ENCODE results near the gene SECISBP2. TPM values are rescaled to one million over a fixed set of nuclear protein-coding genes. Genes with fewer than 3 reads are reported as not detected.

SECISBP2 gene
- total and polyA plus RNA-seq, 2 of the 13 experiments (the other 11 are each of a cell fraction or from before 2014, with no cell fraction given) = 32.4 to 38.0 TPM

DNA sequence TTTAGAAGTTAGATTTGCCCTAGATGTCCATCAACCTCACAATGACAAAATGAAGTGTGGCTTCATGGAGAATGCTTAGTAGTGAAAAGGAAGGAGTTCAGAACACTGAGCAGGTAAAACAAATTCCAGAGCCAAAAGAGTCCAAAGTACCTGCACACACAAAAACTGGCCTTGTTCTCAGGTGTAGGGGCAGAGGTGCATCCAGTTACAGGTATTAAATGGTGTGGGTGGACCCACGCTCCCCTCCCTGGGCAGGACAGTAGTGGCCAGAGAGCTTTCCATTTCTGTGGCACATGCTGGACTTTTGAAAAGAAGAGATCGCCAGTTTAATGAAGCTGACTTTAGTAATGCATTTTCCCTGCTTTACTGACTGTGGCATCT lies 47.2 kb downstream of the SECISBP2 start:
- in situ Hi-C loops (cut with HindIII; ENCODE audit: extremely low pct_ligation_motif_present, low pct_unique_long_range_greater_than_20kb) = no loop called here
- POLR2A ChIA-PET = no interaction called here
- CTCF ChIA-PET (ENCODE audit: low intra/inter-chr PET ratio, low total read pairs) = no interaction called here

DNA sequence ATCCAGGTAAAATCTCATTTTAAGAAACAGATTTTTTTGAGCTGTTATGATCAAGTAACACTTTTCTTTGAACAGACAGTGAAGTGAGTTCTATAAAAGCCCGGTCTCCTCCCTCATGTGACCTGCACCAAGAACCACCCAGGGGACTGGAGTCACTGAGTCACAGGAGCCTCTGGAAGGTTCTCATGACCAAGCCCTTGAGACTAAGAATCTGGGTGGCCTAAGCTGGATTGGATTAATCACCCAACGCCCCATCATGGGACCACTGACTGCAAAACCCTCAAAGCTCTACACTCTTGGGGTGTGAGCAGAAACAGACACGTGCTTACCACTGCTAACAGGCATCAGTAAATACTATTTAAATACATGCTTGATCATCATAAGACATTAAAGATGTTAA lies 48.4 kb downstream of the SECISBP2 start:
- intact Hi-C loops (cut with micrococcal nuclease; ENCODE audit: unreplicated experiment) (no loop called here), in situ Hi-C loops (cut with HindIII; ENCODE audit: extremely low pct_ligation_motif_present, low pct_unique_long_range_greater_than_20kb) (no loop called here)
- H2AFZ ChIP-seq (ENCODE audit: low read length) = no peak overlapping the region
- peaks cover 51% of the 10 kb centered on the region for H3K4me1 ChIP-seq (ENCODE audit: insufficient read depth, low read length)
- no peaks in the 10 kb centered on the region for H3K9me3 ChIP-seq (ENCODE audit: low read length)
- H3K27ac ChIP-seq (ENCODE audit: extremely low read length, insufficient read depth, low read length) = no peak overlapping the region
- peaks cover 2 to 4% of the 10 kb centered on the region in 2 experiments; a peak in 4 of 5 replicates for H3K36me3 ChIP-seq (replicated peaks in 1 of 2; ENCODE audit: control insufficient read depth in 1 of 2, insufficient read depth in 2 of 2, low read length in 2 of 2)
- no peak for FAIRE-seq
- peaks cover 0 to 4% of the 10 kb centered on the region in 2 experiments; a peak in 1 of 5 replicates for H3K27me3 ChIP-seq (ENCODE audit: control insufficient read depth in 1 of 2, insufficient read depth in 2 of 2, low read length in 2 of 2)
- H4K20me1 ChIP-seq (ENCODE audit: insufficient read depth, low read length) = no peaks in the 10 kb centered on the region
- no peaks in the 10 kb centered on the region for H3K79me2 ChIP-seq (ENCODE audit: insufficient read depth, low read length)
- H3K4me3 ChIP-seq (replicated peaks in 1 of 3; ENCODE audit: insufficient read depth in 1 of 3, low read depth in 2 of 3, low read length in 3 of 3) = no peak overlapping the region
- ChIA-PET CTCF (ENCODE audit: low intra/inter-chr PET ratio, low total read pairs) (no interaction called here), POLR2A (no interaction called here)
- 80% methylated on average over 3 of the region's 3 CpGs for WGBS (ENCODE audit: low lambda C conversion rate)
- H3K9ac ChIP-seq (ENCODE audit: insufficient read depth, low read depth, low read length) = no peak overlapping the region
- no peak for ATAC-seq
- no peak overlapping the region for H3K4me2 ChIP-seq (ENCODE audit: low read depth, low read length)
- no peak for TF ChIP-seq THAP11 (CRISPR knock-in tag; IDR thresholded peaks at IDR 0.05)
- TF ChIP-seq ZNF446 (CRISPR knock-in tag; IDR thresholded peaks at IDR 0.05) = no peak
- TF ChIP-seq, protein P1, sequence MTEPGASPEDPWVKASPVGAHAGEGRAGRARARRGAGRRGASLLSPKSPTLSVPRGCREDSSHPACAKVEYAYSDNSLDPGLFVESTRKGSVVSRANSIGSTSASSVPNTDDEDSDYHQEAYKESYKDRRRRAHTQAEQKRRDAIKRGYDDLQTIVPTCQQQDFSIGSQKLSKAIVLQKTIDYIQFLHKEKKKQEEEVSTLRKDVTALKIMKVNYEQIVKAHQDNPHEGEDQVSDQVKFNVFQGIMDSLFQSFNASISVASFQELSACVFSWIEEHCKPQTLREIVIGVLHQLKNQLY (CRISPR knock-in tag; IDR thresholded peaks at IDR 0.05) = no peak
- no peak for TF ChIP-seq AGO2 (optimal IDR thresholded peaks at IDR 0.05; ENCODE audit: low read depth, low read length)
- TF ChIP-seq POLR2A (IDR thresholded peaks at IDR 0.05; ENCODE audit: insufficient read depth in 1 of 2, low read depth in 2 of 2, low read length in 2 of 2) = no peak
- DNase-seq (ENCODE audit: low spot score) = no peak
- no TSS peak for BruUV-seq (replicated peaks)

More for the DNA sequence above, 47.2 kb downstream of the SECISBP2 start:
- no TSS peak for BruUV-seq (replicated peaks)
- no peak for DNase-seq (ENCODE audit: low spot score)
- no peaks in the 10 kb centered on the region for H3K9me3 ChIP-seq (ENCODE audit: low read length)
- H3K27ac ChIP-seq (ENCODE audit: extremely low read length, insufficient read depth, low read length) = no peak overlapping the region
- H3K4me2 ChIP-seq (ENCODE audit: low read depth, low read length) = 0 out of 2 replicates have a peak overlapping the region, but pooled peaks have one; percentile 8
- H3K4me1 ChIP-seq (ENCODE audit: insufficient read depth, low read length) = peaks cover 56% of the 10 kb centered on the region
- H3K36me3 ChIP-seq (replicated peaks in 1 of 2; ENCODE audit: control insufficient read depth in 1 of 2, insufficient read depth in 2 of 2, low read length in 2 of 2) = peaks cover 6 to 16% of the 10 kb centered on the region in 2 experiments
- H3K9ac ChIP-seq (ENCODE audit: insufficient read depth, low read depth, low read length) = no peak overlapping the region
- intact Hi-C loops (cut with micrococcal nuclease; ENCODE audit: unreplicated experiment) = no loop called here
- no peak overlapping the region for H2AFZ ChIP-seq (ENCODE audit: low read length)
- TF ChIP-seq ZEB1 (IDR thresholded peaks at IDR 0.05; ENCODE audit: insufficient replicate concordance, low read depth) (peak; percentile 75), KDM3A (CRISPR knock-in tag; IDR thresholded peaks at IDR 0.05; ENCODE audit: low read depth) (no peak)
- H3K27me3 ChIP-seq (ENCODE audit: control insufficient read depth in 1 of 2, insufficient read depth in 2 of 2, low read length in 2 of 2) = peaks cover 0 to 4% of the 10 kb centered on the region in 2 experiments; a peak in 1 of 5 replicates
- no peaks in the 10 kb centered on the region for H3K79me2 ChIP-seq (ENCODE audit: insufficient read depth, low read length)
- no peaks in the 10 kb centered on the region for H4K20me1 ChIP-seq (ENCODE audit: insufficient read depth, low read length)
- H3K4me3 ChIP-seq (replicated peaks in 1 of 3; ENCODE audit: insufficient read depth in 1 of 3, low read depth in 2 of 3, low read length in 3 of 3) = no peak overlapping the region
- 50% methylated on average over 2 of the region's 2 CpGs for WGBS (ENCODE audit: low lambda C conversion rate)
- FAIRE-seq = no peak
- no peak for ATAC-seq
